ENCODE results near the gene LRRC57. TPM values are rescaled to one million over a fixed set of nuclear protein-coding genes. Genes with fewer than 3 reads are reported as not detected.

The LRRC57 gene
- total RNA-seq, 1 donor from 2014 or later, result 32.4 TPM

DNA sequence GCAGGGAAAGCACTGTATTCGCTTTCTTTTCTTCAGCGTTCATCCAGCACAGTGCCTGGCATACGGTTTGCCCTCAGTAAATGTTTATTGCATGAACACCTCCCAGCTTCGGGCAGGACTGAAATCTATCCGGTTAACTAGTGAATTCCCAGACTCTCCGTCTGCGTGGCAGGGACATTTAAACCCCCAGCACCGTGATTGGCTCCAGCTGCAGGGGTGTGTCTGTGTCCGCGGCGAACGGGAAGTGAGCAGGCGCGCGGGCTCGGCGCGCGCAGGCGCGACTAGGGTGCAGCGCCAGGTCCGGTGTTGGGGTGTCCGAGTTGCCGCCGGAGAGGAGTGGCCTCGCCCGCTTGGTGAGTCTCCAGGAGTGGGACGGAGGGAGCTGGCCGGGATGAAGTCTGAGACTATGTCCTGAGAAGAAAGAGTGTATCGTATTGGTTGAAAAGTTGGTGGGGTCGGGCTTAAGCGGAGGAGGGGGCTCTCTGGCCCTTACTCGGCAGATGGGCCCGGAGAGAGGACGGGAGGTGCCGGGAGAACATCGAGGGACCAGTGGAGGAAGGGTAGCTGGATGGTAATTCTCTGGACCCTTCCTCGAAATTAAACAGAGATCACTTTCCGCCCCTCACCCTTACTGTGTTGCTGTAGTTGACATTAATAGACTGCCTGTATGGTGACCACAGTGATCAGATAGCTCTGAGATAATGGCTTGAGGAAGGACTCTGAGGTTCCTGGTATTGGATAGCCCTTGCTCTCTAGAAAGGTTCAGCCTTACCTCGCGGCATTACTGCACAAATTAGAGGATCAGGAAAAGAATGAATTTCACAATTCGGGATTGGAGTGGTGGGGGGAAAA, 53.0 kb downstream of the LRRC57 start, which contains the start of gene SNAP23:
TSS of gene SNAP23 (plus strand) at position 274 of the 852 bp plus-strand sequence. CDS start 16,213 bp downstream, outside the sequence.
- Mint-ChIP-seq H3K4me3 (ENCODE audit: unreplicated experiment) (peak within 1 kb of the TSS; percentile 95), H3K27ac (ENCODE audit: unreplicated experiment) (peak within 1 kb of the TSS; percentile 97), H3K27me3 (ENCODE audit: low read depth) (no peaks in the 10 kb centered on the region), H3K4me1 (ENCODE audit: low read depth) (peaks cover 70% of the 10 kb centered on the region), H3K36me3 (ENCODE audit: low read depth) (no peaks in the 10 kb centered on the region), H3K9me3 (ENCODE audit: low read depth) (no peaks in the 10 kb centered on the region)
- peak; percentile 98 for DNase-seq (ENCODE audit: low spot score)
- no peak for TF ChIP-seq CTCF (IDR thresholded peaks at IDR 0.05)

DNA sequence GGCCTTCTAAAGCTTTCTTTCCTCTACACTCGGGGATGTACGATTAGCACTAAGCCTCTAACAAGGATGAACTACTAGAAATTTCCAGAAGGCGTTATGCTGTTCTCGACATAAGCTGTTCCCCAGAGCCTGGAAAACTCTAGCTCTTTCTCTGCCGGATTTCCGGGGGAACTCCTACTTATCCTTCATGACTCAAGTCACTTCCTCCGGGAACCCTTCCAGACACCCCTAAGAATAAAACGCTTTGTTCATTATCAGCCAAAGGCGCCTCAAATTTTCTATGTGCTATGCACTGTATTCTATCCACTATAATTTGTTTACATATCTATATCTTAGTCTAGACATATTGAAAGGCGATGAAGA, 53.6 kb downstream of the LRRC57 start:
- Mint-ChIP-seq H3K27ac (ENCODE audit: unreplicated experiment) (peak overlapping the region; percentile 97), H3K36me3 (ENCODE audit: low read depth) (no peaks in the 10 kb centered on the region), H3K9me3 (ENCODE audit: low read depth) (no peaks in the 10 kb centered on the region), H3K4me1 (ENCODE audit: low read depth) (peaks cover 67% of the 10 kb centered on the region), H3K4me3 (ENCODE audit: unreplicated experiment) (peak overlapping the region; percentile 95), H3K27me3 (ENCODE audit: low read depth) (no peaks in the 10 kb centered on the region)
- no peak for DNase-seq (ENCODE audit: low spot score)
- TF ChIP-seq CTCF (IDR thresholded peaks at IDR 0.05), result no peak

DNA sequence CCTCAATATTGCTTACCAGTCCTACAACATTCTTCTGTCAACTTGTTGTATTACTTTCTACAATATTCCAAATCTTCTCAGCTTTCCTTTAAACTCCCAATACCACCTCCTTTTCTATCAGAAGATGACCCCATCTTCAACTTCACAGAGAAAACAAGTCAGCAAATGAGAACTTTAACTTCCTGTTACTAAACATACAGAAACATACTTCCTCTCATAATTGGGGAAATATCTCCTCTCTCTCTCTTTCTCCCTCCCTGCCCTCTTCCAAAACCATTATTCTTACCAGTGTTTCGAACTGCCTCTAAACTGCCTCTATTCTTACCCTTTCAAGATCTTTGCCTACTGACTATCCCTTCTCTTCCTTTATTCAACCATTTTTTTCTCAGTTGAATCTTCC, 54.9 kb downstream of the LRRC57 start:
- peak overlapping the region; percentile 27 for H3K4me3 Mint-ChIP-seq (ENCODE audit: unreplicated experiment)
- no peak for TF ChIP-seq CTCF (IDR thresholded peaks at IDR 0.05)
- H3K36me3 Mint-ChIP-seq (ENCODE audit: low read depth), result no peaks in the 10 kb centered on the region
- no peaks in the 10 kb centered on the region for H3K9me3 Mint-ChIP-seq (ENCODE audit: low read depth)
- H3K27me3 Mint-ChIP-seq (ENCODE audit: low read depth), result no peaks in the 10 kb centered on the region
- DNase-seq (ENCODE audit: low spot score), result no peak
- H3K27ac Mint-ChIP-seq (ENCODE audit: unreplicated experiment), result peak overlapping the region; percentile 97
- peaks cover 61% of the 10 kb centered on the region for H3K4me1 Mint-ChIP-seq (ENCODE audit: low read depth)

DNA sequence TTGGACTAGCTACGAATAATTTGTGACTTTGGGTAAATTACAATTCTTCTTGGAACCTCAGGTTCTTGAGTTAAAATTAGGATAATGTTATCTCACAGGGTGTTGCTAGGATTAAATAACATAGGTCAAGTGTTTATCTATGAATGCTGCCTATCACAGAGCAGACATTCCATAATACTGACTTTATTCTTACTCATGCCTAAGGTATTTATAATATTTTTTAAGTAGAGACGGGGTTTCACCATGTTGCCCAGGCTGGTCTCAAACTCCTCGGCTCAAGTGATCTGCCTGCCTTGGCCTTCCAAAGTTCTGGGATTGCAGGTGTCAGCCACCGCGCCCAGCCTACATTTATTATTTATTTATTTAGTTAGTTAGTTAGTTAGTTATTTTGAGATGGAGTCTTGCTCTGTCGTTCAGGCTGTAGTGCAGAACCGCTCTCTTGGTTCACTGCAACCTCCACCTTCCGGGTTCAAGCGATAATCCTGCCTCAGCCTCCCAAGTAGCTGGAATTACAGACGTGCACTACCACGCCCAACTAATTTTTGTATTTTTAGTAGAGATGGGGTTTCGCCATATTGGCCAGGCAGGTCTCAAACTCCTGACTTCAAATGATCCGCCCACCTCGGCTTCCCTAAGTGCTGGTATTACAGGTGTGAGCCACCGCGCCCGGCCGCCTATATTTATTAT, 56.9 kb downstream of the LRRC57 start:
- H3K4me1 Mint-ChIP-seq (ENCODE audit: low read depth), result peaks cover 56% of the 10 kb centered on the region
- peak overlapping the region; percentile 88 for H3K4me3 Mint-ChIP-seq (ENCODE audit: unreplicated experiment)
- DNase-seq (ENCODE audit: low spot score), result no peak

More for the DNA sequence above, 56.9 kb downstream of the LRRC57 start:
- Mint-ChIP-seq H3K27ac (ENCODE audit: unreplicated experiment) (peak overlapping the region; percentile 100), H3K27me3 (ENCODE audit: low read depth) (no peaks in the 10 kb centered on the region), H3K9me3 (ENCODE audit: low read depth) (no peaks in the 10 kb centered on the region), H3K36me3 (ENCODE audit: low read depth) (no peaks in the 10 kb centered on the region)
- no peak for TF ChIP-seq CTCF (IDR thresholded peaks at IDR 0.05)
